CD4-positive, CD25-positive, alpha-beta regulatory T cell (primary cell): ENCODE measurements around the gene FAM177B. TPM values are rescaled to one million over a fixed set of nuclear protein-coding genes. Genes with fewer than 3 reads are reported as not detected.

Source experiments
- ATAC-seq, 2 donors: fragments of 150-1000 bp; cut with Tn5 transposase; one replicate each; pipeline ENCODE4 v1.10.0; 2021; ENCODE audit warnings: low read depth in 2 of 2, moderate number of reproducible peaks in 2 of 2, moderate library complexity in 1 of 2
- DNase-seq, 3 donors: peaks; one replicate each; pipeline versions ENCODE4 v3.0.0 to v3.0.0-alpha.2; 2012 to 2022; ENCODE audit warnings: mixed read lengths in 1 of 3
- H3K27ac ChIP-seq: one replicate; pipeline ENCODE4 v1.7.0; 2013; ENCODE audit warnings: mild to moderate bottlenecking, low read length; ENCODE audit not compliant: insufficient read depth, poor library complexity, severe bottlenecking
- H3K27me3 ChIP-seq: one replicate; pipeline ENCODE4 v1.7.0; 2013; ENCODE audit warnings: low read length; ENCODE audit not compliant: control insufficient read depth, insufficient read depth
- H3K36me3 ChIP-seq: one replicate; pipeline ENCODE4 v1.7.0; 2013; ENCODE audit warnings: mild to moderate bottlenecking, low read length, moderate library complexity; ENCODE audit not compliant: control insufficient read depth, insufficient read depth
- H3K4me1 ChIP-seq: 2 replicates; pipeline ENCODE4 v1.7.0; 2013; ENCODE audit warnings: mild to moderate bottlenecking, low read length; ENCODE audit not compliant: insufficient read depth, control insufficient read depth, poor library complexity, severe bottlenecking
- H3K4me3 ChIP-seq: one replicate; pipeline ENCODE4 v1.7.0; 2013; ENCODE audit warnings: low read depth, mild to moderate bottlenecking, low read length, moderate library complexity
- H3K9me3 ChIP-seq, 2 experiments: 1 replicate in 1 of 2; 2 replicates in 1 of 2; pipeline ENCODE4 v1.7.0; 2013; ENCODE audit warnings: low read length in 2 of 2, mild to moderate bottlenecking in 1 of 2, moderate library complexity in 1 of 2; ENCODE audit not compliant: control insufficient read depth in 2 of 2
- H3K27ac Mint-ChIP-seq, 3 donors: one replicate each; pipeline ENCODE4 v1.8.0; 2020 to 2022; ENCODE audit warnings: mild to moderate bottlenecking in 3 of 3, mixed read lengths in 3 of 3, moderate library complexity in 2 of 3
- H3K27me3 Mint-ChIP-seq: one replicate; pipeline ENCODE4 v1.8.0; 2022; ENCODE audit warnings: mild to moderate bottlenecking, mixed read lengths
- H3K36me3 Mint-ChIP-seq: one replicate; pipeline ENCODE4 v1.8.0; 2020; ENCODE audit warnings: mixed read lengths
- H3K4me1 Mint-ChIP-seq, 4 donors: one replicate each; pipeline ENCODE4 v1.8.0; 2020 to 2022; ENCODE audit warnings: mixed read lengths in 4 of 4, mild to moderate bottlenecking in 1 of 4
- H3K4me3 Mint-ChIP-seq, 4 donors: one replicate each; pipeline ENCODE4 v1.8.0; 2020 to 2022; ENCODE audit warnings: mild to moderate bottlenecking in 4 of 4, mixed read lengths in 4 of 4, moderate library complexity in 3 of 4
- H3K9me3 Mint-ChIP-seq, 7 donors: one replicate each; pipeline ENCODE4 v1.8.0; 2020 to 2022; ENCODE audit warnings: mixed read lengths in 7 of 7, mild to moderate bottlenecking in 3 of 7, moderate library complexity in 2 of 7
- polyA plus RNA-seq, 4 donors: library from polyadenylated mRNA; unstranded; fragments of 300-500 nt; fragmentation: Illumina TruSeq; gene quantifications; one replicate each; pipeline ENCODE4 v1.2.3, GENCODE V29; 2021
- total RNA-seq: library from RNA; stranded (reverse); gene quantifications from one replicate; pipeline ENCODE4 v1.2.3, GENCODE V29; 2022

Gene FAM177B
- total and polyA plus RNA-seq, 5 donors from 2014 or later: not detected

DNA sequence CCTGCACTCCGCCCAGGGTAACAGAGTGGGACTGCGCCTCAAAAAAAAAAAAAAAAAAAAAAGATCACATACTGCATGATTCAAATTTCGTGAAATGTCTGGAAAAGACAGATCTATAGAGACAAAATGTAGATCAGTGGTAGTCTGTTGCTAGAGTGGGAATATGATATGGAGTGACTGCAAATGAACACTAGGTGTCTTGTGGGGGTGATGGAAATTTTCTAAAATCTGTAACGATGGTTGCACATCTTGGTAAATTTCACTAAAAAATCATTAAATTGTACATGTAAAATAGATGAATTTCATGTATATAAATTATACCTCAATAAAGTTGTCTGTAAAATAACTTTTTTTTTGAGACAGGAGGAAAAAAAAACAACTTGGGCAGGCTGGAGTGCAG lies 30.2 kb upstream of the FAM177B start:
- H3K9me3 ChIP-seq: no peaks in the 10 kb centered on the region
- Mint-ChIP-seq H3K9me3 (peaks cover 0 to 2% (median 0%) of the 10 kb centered on the region in 7 donors), H3K4me1 (peaks cover 43 to 82% (median 69%) of the 10 kb centered on the region in 4 donors), H3K27me3 (no peaks in the 10 kb centered on the region), H3K4me3 (peak overlapping the region in 3 of 4 donors; percentile 19 to 82 (median 62)), H3K36me3 (peaks cover 42% of the 10 kb centered on the region), H3K27ac (peak overlapping the region in 1 of 3 donors; percentile 52)
- peaks cover 20% of the 10 kb centered on the region for H3K36me3 ChIP-seq
- no peaks in the 10 kb centered on the region for H3K27me3 ChIP-seq
- peaks cover 41% of the 10 kb centered on the region for H3K4me1 ChIP-seq
- ATAC-seq (no peak), DNase-seq (no peak)
- no peak overlapping the region for H3K4me3 ChIP-seq
- H3K27ac ChIP-seq: no peak overlapping the region

DNA sequence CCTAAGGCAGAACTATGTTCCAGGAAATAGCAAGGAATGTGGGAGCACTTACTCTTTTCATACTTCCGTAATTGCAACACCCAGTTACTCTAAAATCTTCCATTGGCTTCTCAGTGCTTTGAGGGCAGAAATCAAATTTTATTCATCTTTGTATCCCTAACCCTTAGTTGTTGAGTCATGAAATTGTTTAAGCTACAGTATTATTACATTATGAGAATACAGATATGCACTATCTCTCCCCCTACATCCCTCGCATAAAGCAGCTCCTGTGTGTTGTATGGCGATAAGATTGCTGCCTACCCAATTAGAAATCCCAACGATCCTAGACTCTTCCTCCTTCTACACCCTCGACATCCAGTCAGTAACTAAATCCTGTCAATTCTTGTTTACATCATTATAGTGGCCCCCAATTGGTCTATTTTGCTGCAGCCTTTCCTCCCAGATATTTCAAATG lies 27.3 kb upstream of the FAM177B start:
- peaks cover 27 to 75% (median 59%) of the 10 kb centered on the region in 4 donors for H3K4me1 Mint-ChIP-seq

DNA sequence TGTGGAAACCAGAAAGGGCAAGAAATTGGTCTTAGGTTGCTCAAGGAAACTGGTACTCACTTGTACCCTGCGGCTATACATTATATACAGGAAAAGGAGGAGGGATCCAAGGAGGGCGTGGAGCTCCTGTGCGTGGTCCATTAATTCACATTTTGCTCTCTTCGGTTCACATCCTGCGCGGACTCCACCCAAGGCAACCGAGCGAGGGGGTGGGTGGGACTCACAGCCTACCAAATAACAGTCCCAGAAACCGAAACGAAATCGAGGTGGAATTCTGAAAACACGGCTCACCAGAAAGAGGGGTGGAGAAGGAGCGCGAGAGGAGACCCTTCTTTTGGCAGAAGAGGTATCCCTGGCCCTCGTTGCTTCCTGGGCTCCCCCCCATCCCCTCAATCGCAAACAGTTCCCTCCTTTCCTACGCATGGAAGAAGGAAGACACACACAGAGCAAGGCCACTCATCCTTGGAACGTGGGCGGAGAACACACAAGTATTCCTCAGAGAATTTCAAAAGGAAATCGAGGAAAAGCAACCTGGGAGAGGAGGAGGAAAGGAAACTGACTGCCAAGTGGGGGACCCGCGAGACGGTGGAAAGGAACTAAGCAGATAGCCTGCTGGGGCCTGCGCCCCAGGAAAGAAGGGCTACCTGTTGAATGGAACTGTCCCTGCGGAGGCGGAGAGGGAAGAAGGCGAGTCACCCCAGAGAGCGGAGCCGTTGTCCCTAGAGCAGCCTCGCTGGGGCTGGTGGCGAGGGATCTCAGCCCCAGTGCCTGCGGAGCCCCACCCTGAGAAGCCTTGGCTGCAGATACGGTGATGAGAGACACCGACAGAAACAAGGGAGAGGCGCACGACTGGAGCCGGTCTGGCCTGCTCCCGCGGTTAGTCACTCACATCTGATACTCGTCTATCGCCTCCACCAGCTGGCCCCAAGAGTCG lies 25.4 kb upstream of the FAM177B start:
- Histone ChIP-seq H3K9me3 (no peaks in the 10 kb centered on the region), H3K4me3 (peak overlapping the region; percentile 85), H3K27me3 (no peaks in the 10 kb centered on the region), H3K36me3 (peaks cover 14% of the 10 kb centered on the region), H3K27ac (peak overlapping the region; percentile 98), H3K4me1 (peaks cover 57% of the 10 kb centered on the region)
- ATAC-seq (peak; percentile 18 to 29), DNase-seq (peak; percentile 51 to 91 (median 53))
- Mint-ChIP-seq H3K27ac (peak overlapping the region; percentile 98 to 100 (median 99)), H3K4me3 (peak overlapping the region; percentile 96 to 100 (median 99)), H3K27me3 (peaks cover 9% of the 10 kb centered on the region), H3K4me1 (peaks cover 15 to 67% (median 48%) of the 10 kb centered on the region in 4 donors), H3K36me3 (peaks cover 20% of the 10 kb centered on the region), H3K9me3 (no peaks in the 10 kb centered on the region)

More for the DNA sequence above, 27.3 kb upstream of the FAM177B start:
- Histone ChIP-seq H3K4me1 (peaks cover 52% of the 10 kb centered on the region), H3K27ac (no peak overlapping the region), H3K9me3 (no peaks in the 10 kb centered on the region), H3K36me3 (peaks cover 2% of the 10 kb centered on the region), H3K4me3 (peak overlapping the region; percentile 85), H3K27me3 (no peaks in the 10 kb centered on the region)
- DNase-seq: no peak
- Mint-ChIP-seq H3K27me3 (peaks cover 9% of the 10 kb centered on the region), H3K36me3 (peaks cover 22% of the 10 kb centered on the region), H3K27ac (peak overlapping the region in 2 of 3 donors; percentile 28 to 99), H3K4me3 (peak overlapping the region; percentile 96 to 100 (median 99)), H3K9me3 (no peaks in the 10 kb centered on the region)
- no peak for ATAC-seq

DNA sequence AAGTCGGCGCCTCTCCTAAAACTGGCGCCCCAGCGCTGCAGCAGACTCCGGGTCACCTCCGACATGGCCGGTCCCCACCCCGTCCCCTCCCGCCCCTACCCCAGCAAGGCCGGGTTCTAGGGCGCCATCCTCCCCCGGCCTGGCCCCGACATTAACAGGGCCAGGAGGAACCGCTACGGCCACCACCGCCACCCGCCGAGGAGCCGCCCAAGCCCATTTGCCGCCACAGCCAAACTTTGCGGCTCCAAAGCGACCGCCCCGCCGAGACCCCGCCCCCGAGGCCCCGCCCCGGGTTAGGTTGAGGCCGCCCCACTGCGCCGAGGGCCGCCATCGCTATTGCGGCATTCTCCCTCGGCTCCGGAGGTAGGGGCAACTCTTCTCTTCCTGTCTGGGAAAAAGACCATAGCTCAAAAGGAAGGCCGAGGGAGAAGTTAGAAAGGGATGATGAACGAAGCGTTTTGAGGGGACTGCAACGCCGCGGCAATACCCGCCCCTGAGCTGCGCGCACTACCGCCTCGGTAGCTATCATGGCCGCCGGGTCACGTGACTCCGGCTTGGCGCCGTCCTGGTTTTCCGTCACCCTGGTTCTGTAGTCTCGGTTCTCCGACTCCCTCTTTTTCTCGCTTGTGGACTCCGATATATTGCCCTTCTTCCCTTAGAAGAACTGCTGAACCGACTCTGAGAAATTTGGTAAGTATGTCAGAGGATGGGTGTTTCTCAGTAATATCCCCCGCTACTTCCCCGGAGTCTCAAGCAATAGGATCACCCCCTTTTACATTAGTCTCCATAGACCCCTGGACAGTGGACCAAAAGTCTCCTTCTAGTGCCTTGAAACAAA lies 24.5 kb upstream of the FAM177B start, which contains the start of the genes AIDA and BROX:
TSS of gene AIDA (minus strand) at position 239 of the 838 bp plus-strand sequence. CDS start at position 65, 174 bp downstream.
TSS of gene BROX (plus strand) at position 312 of the 838 bp plus-strand sequence. CDS start 3,136 bp downstream, outside the sequence.
- Histone ChIP-seq H3K27ac (peak within 1 kb of the TSS; percentile 98), H3K4me3 (peak within 1 kb of the TSS; percentile 100), H3K4me1 (peaks cover 51% of the 10 kb centered on the region), H3K36me3 (peaks cover 21% of the 10 kb centered on the region), H3K9me3 (no peaks in the 10 kb centered on the region), H3K27me3 (no peaks in the 10 kb centered on the region)
- H3K4me1 Mint-ChIP-seq: peaks cover 15 to 67% (median 48%) of the 10 kb centered on the region in 4 donors
- H3K36me3 Mint-ChIP-seq: peaks cover 22% of the 10 kb centered on the region
- H3K27ac Mint-ChIP-seq: peak within 1 kb of the TSS; percentile 99 to 100 (median 99)
- DNase-seq: peak; percentile 91 to 94 (median 92)
- peak; percentile 79 to 83 for ATAC-seq
- H3K9me3 Mint-ChIP-seq: no peaks in the 10 kb centered on the region
- peaks cover 9% of the 10 kb centered on the region for H3K27me3 Mint-ChIP-seq
- H3K4me3 Mint-ChIP-seq: peak within 1 kb of the TSS; percentile 96 to 100 (median 99)

DNA sequence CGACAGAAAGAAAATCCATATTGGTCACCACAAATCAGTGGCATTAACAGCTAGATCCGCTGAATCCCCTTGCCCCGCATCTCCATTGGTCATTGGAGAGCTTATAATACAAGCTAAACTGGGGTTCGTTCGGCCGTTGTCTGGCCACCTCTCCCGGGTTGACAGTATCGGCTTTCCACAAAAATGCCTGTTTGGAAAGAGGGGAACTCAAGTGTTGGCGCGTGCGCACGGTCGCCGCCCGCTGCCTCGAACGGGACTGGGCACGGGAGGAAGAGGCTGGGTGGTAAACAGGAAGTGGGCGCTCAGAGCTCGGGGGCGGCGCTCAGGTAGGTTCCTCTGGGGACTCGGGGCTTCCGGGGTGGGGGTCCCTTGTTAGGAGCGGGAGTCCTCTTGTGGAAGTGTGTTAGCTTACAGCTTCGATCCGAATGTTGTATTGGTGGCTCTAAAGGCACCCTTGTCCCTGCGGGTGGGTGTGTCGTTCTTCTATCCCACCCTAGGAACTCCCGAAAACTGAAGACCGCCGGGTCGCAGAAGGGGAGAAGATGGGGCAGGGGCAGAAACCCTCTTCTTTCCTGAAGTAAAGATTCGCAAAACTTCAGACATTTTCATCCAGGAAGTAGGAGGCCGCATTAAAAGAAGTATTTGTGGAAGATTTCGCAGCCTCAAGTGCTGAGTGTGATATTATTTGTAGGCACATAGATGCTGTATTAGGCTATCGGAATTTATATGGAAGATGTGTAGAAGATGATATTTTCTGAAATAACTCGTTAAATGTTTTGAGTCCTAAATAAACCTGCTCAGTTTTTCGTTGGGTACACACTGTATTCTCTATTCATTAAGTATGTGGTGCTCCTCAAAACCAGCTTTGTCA lies 23.7 kb upstream of the FAM177B start:
- Histone ChIP-seq H3K4me1 (peaks cover 50% of the 10 kb centered on the region), H3K9me3 (no peaks in the 10 kb centered on the region), H3K27ac (peak overlapping the region; percentile 98), H3K36me3 (peaks cover 23% of the 10 kb centered on the region), H3K4me3 (peak overlapping the region; percentile 100), H3K27me3 (no peaks in the 10 kb centered on the region)
- peak overlapping the region; percentile 99 to 100 (median 99) for H3K27ac Mint-ChIP-seq
- H3K27me3 Mint-ChIP-seq: peaks cover 9% of the 10 kb centered on the region
- H3K36me3 Mint-ChIP-seq: peaks cover 22% of the 10 kb centered on the region
- H3K4me1 Mint-ChIP-seq: peaks cover 17 to 67% (median 49%) of the 10 kb centered on the region in 4 donors
- H3K9me3 Mint-ChIP-seq: no peaks in the 10 kb centered on the region
- ATAC-seq: peak; percentile 70 to 74
- H3K4me3 Mint-ChIP-seq: peak overlapping the region; percentile 96 to 100 (median 99)
- DNase-seq: peak; percentile 89 to 97 (median 91)

DNA sequence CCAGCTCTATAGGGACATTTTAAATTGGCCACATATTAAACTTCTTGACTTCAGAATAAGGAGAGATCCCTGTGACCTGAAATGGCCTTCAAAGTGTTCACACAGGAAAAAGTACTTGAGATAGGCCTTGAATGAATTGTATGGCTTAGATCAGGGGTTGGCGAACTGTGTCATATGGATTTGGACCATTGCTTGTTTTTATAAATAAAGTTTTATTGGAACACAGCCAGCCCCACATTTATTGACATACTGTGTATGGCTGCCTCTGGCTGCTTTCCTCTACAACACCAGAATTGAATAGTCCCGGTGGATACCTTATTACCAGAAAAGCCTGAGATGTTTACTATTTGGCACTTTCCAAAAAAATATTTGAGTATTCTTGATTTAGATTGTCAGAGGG lies 20.6 kb upstream of the FAM177B start:
- Histone ChIP-seq H3K4me3 (no peak overlapping the region), H3K27ac (no peak overlapping the region), H3K4me1 (peaks cover 24% of the 10 kb centered on the region), H3K27me3 (no peaks in the 10 kb centered on the region), H3K9me3 (no peaks in the 10 kb centered on the region), H3K36me3 (peaks cover 54% of the 10 kb centered on the region)
- Mint-ChIP-seq H3K4me3 (peak overlapping the region in 2 of 4 donors; percentile 12 to 42), H3K9me3 (no peaks in the 10 kb centered on the region), H3K4me1 (peaks cover 18 to 56% (median 35%) of the 10 kb centered on the region in 4 donors), H3K36me3 (peaks cover 28% of the 10 kb centered on the region), H3K27ac (peak overlapping the region in 2 of 3 donors; percentile 43 to 48), H3K27me3 (peaks cover 9% of the 10 kb centered on the region)
- no peak for DNase-seq
- no peak for ATAC-seq
